Mesodermal cell (in vitro differentiated cells): ENCODE measurements around the gene PDE8A.
A peak's percentile ranks its signal among the peaks of the same experiment; 100 is the strongest.

ENCODE experiments used
- H3K27ac ChIP-seq: 2 replicates; pipeline ENCODE4 v1.7.0; 2013; ENCODE audit warnings: mild to moderate bottlenecking, low read depth, low read length, moderate library complexity; ENCODE audit not compliant: severe bottlenecking
- H3K36me3 ChIP-seq: 2 replicates; pipeline ENCODE4 v1.7.1; 2013; ENCODE audit warnings: mild to moderate bottlenecking, low read length, moderate library complexity; ENCODE audit not compliant: control insufficient read depth, insufficient read depth
- H3K4me1 ChIP-seq: one replicate; pipeline ENCODE4 v1.7.1; 2013; ENCODE audit warnings: mild to moderate bottlenecking, low read length; ENCODE audit not compliant: insufficient read depth, control insufficient read depth, poor library complexity, severe bottlenecking
- H3K4me3 ChIP-seq: 2 replicates; pipeline ENCODE4 v1.7.0; 2013; ENCODE audit warnings: low read length, control low read depth, mild to moderate bottlenecking; ENCODE audit not compliant: insufficient read depth, poor library complexity, severe bottlenecking; ENCODE audit errors: extremely low read depth
- H3K9me3 ChIP-seq: 2 replicates; pipeline ENCODE4 v1.7.1; 2013; ENCODE audit warnings: mild to moderate bottlenecking, low read length, moderate library complexity; ENCODE audit not compliant: control insufficient read depth
- WGBS, 2 experiments: methylation state at CpG; one replicate each; pipeline ENCODE4 v1.1.5; 2013; ENCODE audit warnings: missing lambda C conversion rate in 2 of 2; ENCODE audit not compliant: insufficient coverage in 2 of 2; 5-methylcytosine and 5-hydroxymethylcytosine counted together

Gene PDE8A

DNA sequence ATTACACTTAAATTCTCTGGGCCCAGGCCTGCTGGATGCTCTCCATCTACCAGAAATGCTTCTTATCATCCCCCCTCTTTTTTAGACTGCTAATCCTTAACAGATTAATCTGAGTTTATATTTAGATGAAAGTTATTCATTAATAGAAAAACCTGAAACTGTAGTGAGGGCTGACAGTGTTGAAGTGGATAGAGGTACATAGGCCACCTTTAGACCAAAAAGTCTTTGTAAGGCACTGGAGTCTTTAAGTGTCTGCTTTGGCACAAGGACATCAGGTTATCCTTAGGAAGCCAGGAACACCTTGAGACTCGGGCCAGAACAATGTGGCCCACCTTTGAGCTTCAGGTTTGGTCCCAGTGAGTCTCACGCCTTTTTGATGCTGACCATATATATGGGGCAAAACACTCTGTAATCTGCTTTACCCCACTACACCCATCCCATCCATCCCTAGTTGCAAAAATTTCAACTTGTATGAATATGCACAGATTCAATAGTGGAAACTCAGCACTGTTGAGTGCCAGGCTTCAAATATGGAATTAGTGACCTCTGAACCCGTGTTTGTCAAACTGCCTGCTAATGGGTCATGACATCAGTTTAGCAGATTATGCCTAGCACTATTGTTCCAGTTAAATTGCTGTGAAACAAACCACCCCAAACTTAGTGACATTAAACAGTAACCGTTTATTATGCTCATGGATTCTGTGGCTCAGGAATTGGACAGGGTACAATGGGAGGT, 44.0 kb downstream of the PDE8A start:
- H3K4me3 ChIP-seq = no peak overlapping the region
- peaks cover 29% of the 10 kb centered on the region for H3K4me1 ChIP-seq
- no peaks in the 10 kb centered on the region for H3K9me3 ChIP-seq
- WGBS, 2 experiments = 93 to 100% methylated on average over 2 to 4 of the region's 4 CpGs
- H3K27ac ChIP-seq = no peak overlapping the region
- H3K36me3 ChIP-seq = no peaks in the 10 kb centered on the region

DNA sequence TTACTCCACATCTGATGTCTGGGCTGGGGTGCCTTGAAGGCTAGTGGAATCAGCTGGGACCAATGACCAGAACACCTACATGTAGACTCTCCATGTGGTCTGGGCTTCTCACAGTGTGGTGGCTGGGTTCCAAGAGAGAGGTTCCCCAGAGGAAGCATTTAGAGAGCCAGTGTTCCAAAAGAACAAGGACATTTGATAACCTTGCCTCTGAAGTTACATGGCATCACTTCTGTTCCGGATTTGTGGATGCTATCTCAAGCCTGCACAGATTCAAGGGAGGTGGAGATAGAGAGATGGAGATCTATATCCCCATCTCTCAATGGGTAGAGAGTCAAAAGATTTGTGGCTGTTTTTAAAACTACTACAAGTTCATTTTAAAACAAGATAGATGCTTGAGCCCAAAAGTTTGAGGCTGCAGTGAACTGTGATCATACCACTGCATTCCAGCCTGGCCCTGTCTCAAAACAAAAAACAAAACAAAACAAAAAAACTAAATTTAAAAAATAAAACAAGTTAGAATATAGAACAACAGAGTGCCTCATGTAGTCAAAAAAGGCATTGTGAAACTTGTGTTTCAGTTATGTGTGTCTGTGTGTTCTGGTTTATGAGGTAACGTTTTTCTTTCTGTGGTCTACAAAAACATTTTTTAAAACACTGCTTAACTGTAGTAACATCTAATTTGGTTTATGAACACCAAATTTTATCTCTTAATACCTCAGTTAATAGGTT, 44.8 kb downstream of the PDE8A start:
- no peak overlapping the region for H3K27ac ChIP-seq
- no peaks in the 10 kb centered on the region for H3K36me3 ChIP-seq
- 100% methylated on average over 1 of the region's 2 CpGs for WGBS, 2 experiments
- no peak overlapping the region for H3K4me3 ChIP-seq
- H3K9me3 ChIP-seq = no peaks in the 10 kb centered on the region
- H3K4me1 ChIP-seq = peaks cover 36% of the 10 kb centered on the region

DNA sequence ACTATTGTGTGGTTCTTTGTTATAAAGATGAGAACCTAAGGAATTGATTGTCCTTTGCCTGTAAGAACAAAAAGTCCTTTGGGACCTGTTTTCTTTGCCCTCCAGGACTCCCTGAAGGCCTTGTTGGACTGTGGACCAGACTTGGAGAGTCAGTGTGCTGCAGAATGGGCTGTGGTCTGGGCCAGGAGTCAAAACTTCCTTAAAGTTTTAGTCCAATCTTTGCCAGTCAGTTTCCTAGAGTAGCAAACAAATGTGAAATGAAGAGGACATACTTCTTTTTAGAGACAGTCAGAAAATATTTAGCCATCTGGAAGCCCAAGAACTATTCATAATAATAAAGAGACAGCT, 45.4 kb downstream of the PDE8A start:
- H3K4me3 ChIP-seq = no peak overlapping the region
- no peak overlapping the region for H3K27ac ChIP-seq
- H3K9me3 ChIP-seq = no peaks in the 10 kb centered on the region
- H3K4me1 ChIP-seq = peaks cover 41% of the 10 kb centered on the region
- no peaks in the 10 kb centered on the region for H3K36me3 ChIP-seq

GRCh38 chr15:85027421-85027820, 45.8 kb downstream of the PDE8A start:
- WGBS, 2 experiments = no CpG with 5 or more reads among the region's 4 CpGs
- no peak overlapping the region for H3K27ac ChIP-seq
- no peaks in the 10 kb centered on the region for H3K36me3 ChIP-seq
- peaks cover 41% of the 10 kb centered on the region for H3K4me1 ChIP-seq
- no peaks in the 10 kb centered on the region for H3K9me3 ChIP-seq
- no peak overlapping the region for H3K4me3 ChIP-seq

- WGBS, 2 experiments = 100% methylated on average over 2 to 4 of the region's 6 CpGs
- Histone ChIP-seq H3K9me3 (no peaks in the 10 kb centered on the region), H3K4me3 (no peak overlapping the region), H3K27ac (no peak overlapping the region), H3K36me3 (no peaks in the 10 kb centered on the region), H3K4me1 (peaks cover 47% of the 10 kb centered on the region)
Measured at GRCh38 chr15:85028416-85028815, 46.8 kb downstream of the PDE8A start.

DNA sequence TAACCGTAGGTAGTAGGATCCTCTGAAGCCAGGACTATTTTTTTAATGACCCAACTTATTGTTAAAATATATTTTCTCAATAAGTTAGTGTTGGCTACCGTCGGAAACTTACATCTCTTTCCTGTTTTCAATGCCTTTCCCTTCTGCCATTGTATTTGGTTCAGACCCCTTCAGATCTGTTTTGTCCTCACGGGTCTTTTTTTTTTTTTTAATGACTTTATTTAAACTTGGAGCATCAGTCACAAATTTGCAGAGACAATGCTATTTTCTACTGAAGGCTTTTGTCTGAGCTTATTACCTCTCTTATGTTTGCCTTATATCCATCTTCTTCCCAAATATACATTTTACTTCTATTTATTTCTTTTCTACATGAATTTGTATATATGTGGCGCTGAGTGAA, 47.6 kb downstream of the PDE8A start:
- no peaks in the 10 kb centered on the region for H3K9me3 ChIP-seq
- 83% methylated on average over 2 of the region's 5 CpGs; no CpG with 5 or more reads in 1 of the 2 experiments for WGBS, 2 experiments
- H3K4me3 ChIP-seq = no peak overlapping the region
- H3K4me1 ChIP-seq = peaks cover 46% of the 10 kb centered on the region
- H3K36me3 ChIP-seq = no peaks in the 10 kb centered on the region
- H3K27ac ChIP-seq = no peak overlapping the region

GRCh38 chr15:85030301-85030929, 48.8 kb downstream of the PDE8A start:
- WGBS, 2 experiments = no CpG with 5 or more reads among the region's 1 CpG
- H3K9me3 ChIP-seq = no peaks in the 10 kb centered on the region
- peaks cover 35% of the 10 kb centered on the region for H3K4me1 ChIP-seq
- no peak overlapping the region for H3K4me3 ChIP-seq
- peak overlapping the region; percentile 75 for H3K27ac ChIP-seq
- H3K36me3 ChIP-seq = no peaks in the 10 kb centered on the region

DNA sequence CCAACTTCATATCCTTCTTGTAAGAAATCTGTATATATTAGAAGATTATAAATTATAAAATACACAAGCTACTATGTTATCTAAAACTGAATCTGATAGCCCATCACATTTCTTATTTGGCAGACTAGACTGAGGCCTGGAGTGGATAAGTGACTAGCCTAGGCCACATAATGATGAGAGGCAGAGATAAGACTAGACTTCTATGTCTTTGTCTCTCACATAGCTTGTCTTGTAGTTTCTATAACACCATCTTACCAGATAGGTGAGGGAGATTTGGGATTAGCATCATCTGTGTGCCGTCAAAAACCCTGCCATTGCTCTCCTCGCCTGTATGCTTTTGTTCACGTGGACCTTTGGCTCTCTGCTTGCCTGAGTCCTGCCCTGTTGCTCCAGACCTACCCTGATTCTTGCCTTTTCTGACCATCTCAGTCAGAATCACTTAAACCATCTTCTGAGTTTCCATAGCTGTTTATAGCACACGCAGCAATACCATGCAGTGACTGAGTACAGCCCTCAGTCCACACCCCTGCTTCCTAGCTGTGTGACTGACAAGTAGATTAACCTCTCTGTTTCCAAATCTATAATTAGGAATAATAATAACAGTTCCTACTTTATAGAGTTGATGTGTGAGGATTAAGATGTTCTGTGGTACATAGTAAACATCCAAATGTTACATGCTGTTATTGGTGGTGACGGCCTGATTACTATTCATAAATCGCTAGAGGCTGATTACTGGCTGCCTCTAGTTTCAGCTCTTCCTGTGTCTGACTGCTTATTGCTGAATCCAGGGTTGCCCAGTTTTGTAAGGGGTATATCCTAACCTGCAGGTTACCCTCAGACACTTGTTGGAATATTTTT, 49.7 kb downstream of the PDE8A start:
- no peaks in the 10 kb centered on the region for H3K36me3 ChIP-seq
- H3K4me3 ChIP-seq = no peak overlapping the region
- 87 to 93% methylated on average over 4 of the region's 6 CpGs for WGBS, 2 experiments
- no peak overlapping the region for H3K27ac ChIP-seq
- peaks cover 37% of the 10 kb centered on the region for H3K4me1 ChIP-seq
- H3K9me3 ChIP-seq = no peaks in the 10 kb centered on the region

- Histone ChIP-seq H3K36me3 (no peaks in the 10 kb centered on the region), H3K9me3 (no peaks in the 10 kb centered on the region), H3K4me3 (no peak overlapping the region), H3K4me1 (peaks cover 43% of the 10 kb centered on the region), H3K27ac (no peak overlapping the region)
- WGBS, 2 experiments = 40% methylated on average over 1 of the region's 2 CpGs; no CpG with 5 or more reads in 1 of the 2 experiments
Measured at GRCh38 chr15:85031944-85032558, 50.4 kb downstream of the PDE8A start.

GRCh38 chr15:85033148-85033547, 51.5 kb downstream of the PDE8A start:
- WGBS, 2 experiments = 86 to 100% methylated on average over 1 of the region's 1 CpG
- H3K4me1 ChIP-seq = peaks cover 47% of the 10 kb centered on the region

More at GRCh38 chr15:85033148-85033547, 51.5 kb downstream of the PDE8A start:
- Histone ChIP-seq H3K4me3 (no peak overlapping the region), H3K36me3 (no peaks in the 10 kb centered on the region), H3K27ac (no peak overlapping the region), H3K9me3 (no peaks in the 10 kb centered on the region)
